ENCODE data around the gene ERCC6L2.

ERCC6L2 gene

GRCh38 chr9:95875305-95876137 lies at the start of gene ERCC6L2:
Gene ERCC6L2 (plus strand): TSS chr9:95875691. CDS start chr9:95876039, 348 bp downstream.
- DNase-seq: peak; percentile 99

- no peak for DNase-seq
These were observed 49.2 kb upstream of the ERCC6L2 start for GRCh38 chr9:95826183-95826838.

- DNase-seq: no peak
These were observed 44.7 kb upstream of the ERCC6L2 start for GRCh38 chr9:95830768-95831167.

GRCh38 chr9:95831810-95832209 lies 43.7 kb upstream of the ERCC6L2 start:
- no peak for DNase-seq

GRCh38 chr9:95833546-95834178 lies 41.8 kb upstream of the ERCC6L2 start:
- no peak for DNase-seq

- DNase-seq: peak; percentile 55
These were observed 41.1 kb upstream of the ERCC6L2 start for GRCh38 chr9:95834281-95834907.

GRCh38 chr9:95835393-95835792 lies 40.1 kb upstream of the ERCC6L2 start:
- DNase-seq: no peak

- DNase-seq: no peak
These were observed 39.4 kb upstream of the ERCC6L2 start for GRCh38 chr9:95836072-95836471.

- no peak for DNase-seq
These were observed 36.5 kb upstream of the ERCC6L2 start for GRCh38 chr9:95839012-95839411.

- no peak for DNase-seq
These were observed 35.4 kb upstream of the ERCC6L2 start for GRCh38 chr9:95840074-95840473.

- no peak for DNase-seq
These were observed 34.1 kb upstream of the ERCC6L2 start for GRCh38 chr9:95841377-95841776.

- DNase-seq: no peak
These were observed 29.7 kb upstream of the ERCC6L2 start for GRCh38 chr9:95845751-95846150.

- no peak for DNase-seq
These were observed 26.7 kb upstream of the ERCC6L2 start for GRCh38 chr9:95848764-95849163.

GRCh38 chr9:95852059-95853032 lies 23.1 kb upstream of the ERCC6L2 start:
- DNase-seq: no peak

- no peak for DNase-seq
These were observed 21.0 kb upstream of the ERCC6L2 start for GRCh38 chr9:95854386-95855020.

- DNase-seq: no peak
These were observed 19.5 kb upstream of the ERCC6L2 start for GRCh38 chr9:95855961-95856360.

- peak; percentile 72 for DNase-seq
These were observed 18.4 kb upstream of the ERCC6L2 start for GRCh38 chr9:95857124-95857523.

GRCh38 chr9:95857896-95858295 lies 17.6 kb upstream of the ERCC6L2 start:
- DNase-seq: no peak

GRCh38 chr9:95862343-95862742 lies 13.1 kb upstream of the ERCC6L2 start:
- DNase-seq: no peak

- no peak for DNase-seq
These were observed 10.5 kb upstream of the ERCC6L2 start for GRCh38 chr9:95864852-95865580.

GRCh38 chr9:95870352-95870751 lies 5.1 kb upstream of the ERCC6L2 start:
- no peak for DNase-seq
